ENCODE results near the gene MYLK4.

The MYLK4 gene

GRCh38 chr6:2632368-2632767 is 118.4 kb downstream of the MYLK4 start:
- Histone ChIP-seq H3K27me3 (no peaks in the 10 kb centered on the region), H3K36me3 (no peaks in the 10 kb centered on the region), H3K9me3 (no peaks in the 10 kb centered on the region), H3K4me1 (no peaks in the 10 kb centered on the region), H3K4me3 (ENCODE audit: low read depth, low read length) (no peak overlapping the region)
- TF ChIP-seq CTCF (IDR thresholded peaks at IDR 0.05; ENCODE audit: low read depth, low read length): no peak
- no peak for DNase-seq

GRCh38 chr6:2630891-2631571 is 119.7 kb downstream of the MYLK4 start:
- Histone ChIP-seq H3K4me3 (ENCODE audit: low read depth, low read length) (no peak overlapping the region), H3K4me1 (no peaks in the 10 kb centered on the region), H3K9me3 (no peaks in the 10 kb centered on the region), H3K27me3 (no peaks in the 10 kb centered on the region), H3K36me3 (no peaks in the 10 kb centered on the region)
- no peak for TF ChIP-seq CTCF (IDR thresholded peaks at IDR 0.05; ENCODE audit: low read depth, low read length)
- no peak for DNase-seq

GRCh38 chr6:2630359-2630758 is 120.4 kb downstream of the MYLK4 start:
- H3K4me1 ChIP-seq: no peaks in the 10 kb centered on the region
- TF ChIP-seq CTCF (IDR thresholded peaks at IDR 0.05; ENCODE audit: low read depth, low read length): no peak
- H3K4me3 ChIP-seq (ENCODE audit: low read depth, low read length): no peak overlapping the region
- H3K27me3 ChIP-seq: no peaks in the 10 kb centered on the region
- DNase-seq: no peak
- H3K9me3 ChIP-seq: no peaks in the 10 kb centered on the region
- no peaks in the 10 kb centered on the region for H3K36me3 ChIP-seq

- Histone ChIP-seq H3K4me3 (ENCODE audit: low read depth, low read length) (no peak overlapping the region), H3K27me3 (peaks cover 15% of the 10 kb centered on the region), H3K9me3 (no peaks in the 10 kb centered on the region), H3K36me3 (no peaks in the 10 kb centered on the region), H3K4me1 (no peaks in the 10 kb centered on the region)
- no peak for TF ChIP-seq CTCF (IDR thresholded peaks at IDR 0.05; ENCODE audit: low read depth, low read length)
- DNase-seq: no peak
Measured at GRCh38 chr6:2626401-2626800, 124.3 kb downstream of the MYLK4 start.

- TF ChIP-seq CTCF (IDR thresholded peaks at IDR 0.05; ENCODE audit: low read depth, low read length): no peak
- Histone ChIP-seq H3K4me1 (no peaks in the 10 kb centered on the region), H3K9me3 (no peaks in the 10 kb centered on the region), H3K4me3 (ENCODE audit: low read depth, low read length) (no peak overlapping the region), H3K27me3 (peaks cover 19% of the 10 kb centered on the region), H3K36me3 (no peaks in the 10 kb centered on the region)
- DNase-seq: no peak
Measured at GRCh38 chr6:2625581-2625980, 125.1 kb downstream of the MYLK4 start.

GRCh38 chr6:2624177-2624576 is 126.5 kb downstream of the MYLK4 start:
- no peak for DNase-seq
- Histone ChIP-seq H3K4me1 (no peaks in the 10 kb centered on the region), H3K27me3 (peaks cover 33% of the 10 kb centered on the region), H3K36me3 (no peaks in the 10 kb centered on the region), H3K9me3 (no peaks in the 10 kb centered on the region), H3K4me3 (ENCODE audit: low read depth, low read length) (no peak overlapping the region)
- no peak for TF ChIP-seq CTCF (IDR thresholded peaks at IDR 0.05; ENCODE audit: low read depth, low read length)

Measured in BE2C (cell line).